ENCODE data around the gene MAPK14. TPM values are rescaled to one million over a fixed set of nuclear protein-coding genes. Genes with fewer than 3 reads are reported as not detected.

Gene MAPK14
- total and polyA plus RNA-seq, 12 donors, result 11.3 to 119 (median 49.3) TPM

DNA sequence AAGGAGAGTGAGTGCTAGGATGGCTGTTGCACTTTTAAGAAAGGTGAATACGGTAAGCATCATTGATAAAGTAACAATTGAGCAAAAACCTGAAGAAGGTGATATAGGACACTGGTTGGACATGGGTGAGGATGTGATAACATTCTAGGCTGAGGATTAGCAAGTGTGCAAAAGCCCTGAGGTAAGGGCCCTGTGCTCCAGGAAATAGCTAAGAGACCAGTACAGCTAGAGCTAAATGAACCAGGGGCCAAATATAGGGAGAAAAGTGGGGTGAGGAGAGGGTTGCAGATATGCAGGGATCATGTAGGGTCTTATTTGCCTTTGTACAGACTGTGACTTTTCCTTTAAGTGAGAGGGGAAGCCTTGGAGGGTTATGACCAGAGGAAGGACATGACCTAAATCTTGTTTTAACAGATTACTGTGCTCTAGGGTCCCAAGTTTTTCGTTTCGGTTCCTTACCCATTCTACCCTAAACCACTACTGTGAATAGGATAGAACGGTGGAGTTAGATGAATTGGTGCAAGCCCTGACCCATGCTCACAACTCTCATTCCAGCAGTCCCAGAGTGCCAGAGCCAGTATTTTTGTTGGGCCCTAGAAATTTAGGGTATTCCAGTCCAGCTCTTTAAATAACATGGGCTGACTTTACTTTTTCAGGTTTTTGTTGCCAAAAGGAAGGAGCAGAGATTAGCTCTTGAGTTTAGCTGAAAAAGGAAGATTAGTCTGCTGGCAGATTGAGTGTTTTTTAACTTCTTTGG is 10.7 kb downstream of the MAPK14 start:
- H3K4me3 ChIP-seq, result no peak overlapping the region
- intact Hi-C loops (cut with DNase I), result no loop called here
- TF ChIP-seq, protein P1, sequence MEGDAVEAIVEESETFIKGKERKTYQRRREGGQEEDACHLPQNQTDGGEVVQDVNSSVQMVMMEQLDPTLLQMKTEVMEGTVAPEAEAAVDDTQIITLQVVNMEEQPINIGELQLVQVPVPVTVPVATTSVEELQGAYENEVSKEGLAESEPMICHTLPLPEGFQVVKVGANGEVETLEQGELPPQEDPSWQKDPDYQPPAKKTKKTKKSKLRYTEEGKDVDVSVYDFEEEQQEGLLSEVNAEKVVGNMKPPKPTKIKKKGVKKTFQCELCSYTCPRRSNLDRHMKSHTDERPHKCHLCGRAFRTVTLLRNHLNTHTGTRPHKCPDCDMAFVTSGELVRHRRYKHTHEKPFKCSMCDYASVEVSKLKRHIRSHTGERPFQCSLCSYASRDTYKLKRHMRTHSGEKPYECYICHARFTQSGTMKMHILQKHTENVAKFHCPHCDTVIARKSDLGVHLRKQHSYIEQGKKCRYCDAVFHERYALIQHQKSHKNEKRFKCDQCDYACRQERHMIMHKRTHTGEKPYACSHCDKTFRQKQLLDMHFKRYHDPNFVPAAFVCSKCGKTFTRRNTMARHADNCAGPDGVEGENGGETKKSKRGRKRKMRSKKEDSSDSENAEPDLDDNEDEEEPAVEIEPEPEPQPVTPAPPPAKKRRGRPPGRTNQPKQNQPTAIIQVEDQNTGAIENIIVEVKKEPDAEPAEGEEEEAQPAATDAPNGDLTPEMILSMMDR (IDR thresholded peaks at IDR 0.05), result no peak
- no peak for TF ChIP-seq POLR2A (IDR thresholded peaks at IDR 0.05)
- peak overlapping the region in 1 of 5 donors; percentile 13 for H3K27ac ChIP-seq
- 44 to 52% (median 48%) methylated on average over 4 of the region's 4 CpGs for WGBS, 4 donors
- no peaks in the 10 kb centered on the region for H3K9me3 ChIP-seq (replicated peaks in 1 of 3)
- peaks cover 30 to 76% of the 10 kb centered on the region in 2 donors for H3K4me1 ChIP-seq (replicated peaks in 1 of 2)
- H3K27me3 ChIP-seq, result no peaks in the 10 kb centered on the region
- no peak for DNase-seq
- no peaks in the 10 kb centered on the region for H3K36me3 ChIP-seq (replicated peaks in 1 of 2)

DNA sequence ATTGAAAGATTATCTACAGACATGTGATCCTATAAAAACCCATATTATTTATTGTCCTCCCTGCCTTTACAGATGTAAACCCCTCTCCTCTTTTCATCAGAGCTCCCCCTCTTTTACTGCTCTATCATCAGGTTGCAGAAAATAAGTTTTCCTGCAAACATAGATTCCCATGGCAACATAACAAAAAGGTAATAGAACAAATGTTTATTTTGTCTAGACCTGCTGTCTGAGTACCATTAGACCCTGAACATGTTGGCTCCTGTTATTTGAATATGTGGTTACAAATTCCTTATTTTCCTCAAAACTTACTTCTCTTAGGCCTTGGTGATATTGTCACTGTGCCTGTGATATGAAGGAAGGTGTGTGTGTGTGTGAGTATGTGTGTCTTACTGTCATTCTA is 11.5 kb downstream of the MAPK14 start:
- Histone ChIP-seq H3K4me1 (replicated peaks in 1 of 2) (peaks cover 24 to 68% of the 10 kb centered on the region in 2 donors), H3K27ac (no peak overlapping the region), H3K9me3 (replicated peaks in 1 of 3) (no peaks in the 10 kb centered on the region), H3K36me3 (replicated peaks in 1 of 2) (no peaks in the 10 kb centered on the region), H3K4me3 (no peak overlapping the region), H3K27me3 (no peaks in the 10 kb centered on the region)
- DNase-seq, result no peak
- TF ChIP-seq POLR2A (IDR thresholded peaks at IDR 0.05), result no peak
- TF ChIP-seq, protein P1 (IDR thresholded peaks at IDR 0.05), result no peak
- intact Hi-C loops (cut with DNase I), result no loop called here

DNA sequence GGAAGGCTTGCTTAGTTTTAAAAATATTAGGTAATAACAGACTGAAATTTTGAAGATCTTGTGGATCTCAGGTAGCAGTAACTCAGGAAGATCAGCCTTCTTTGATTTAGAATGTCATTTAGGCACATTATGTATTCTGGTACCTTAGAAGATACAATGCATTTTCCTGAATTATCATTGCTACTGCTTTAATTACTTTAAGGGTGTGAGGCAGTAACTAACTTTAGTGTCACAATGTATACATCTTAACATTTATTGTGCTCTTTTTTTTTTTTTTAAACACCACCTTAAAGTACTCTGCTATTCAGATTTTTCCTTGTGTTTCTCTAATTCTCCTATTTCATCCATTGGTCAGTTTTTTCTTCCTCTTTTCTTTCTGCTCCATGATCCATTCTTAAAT is 13.3 kb downstream of the MAPK14 start:
- Histone ChIP-seq H3K9me3 (replicated peaks in 1 of 3) (no peaks in the 10 kb centered on the region), H3K4me1 (replicated peaks in 1 of 2) (peaks cover 16 to 49% of the 10 kb centered on the region in 2 donors)
- intact Hi-C loops (cut with DNase I), result no loop called here

DNA sequence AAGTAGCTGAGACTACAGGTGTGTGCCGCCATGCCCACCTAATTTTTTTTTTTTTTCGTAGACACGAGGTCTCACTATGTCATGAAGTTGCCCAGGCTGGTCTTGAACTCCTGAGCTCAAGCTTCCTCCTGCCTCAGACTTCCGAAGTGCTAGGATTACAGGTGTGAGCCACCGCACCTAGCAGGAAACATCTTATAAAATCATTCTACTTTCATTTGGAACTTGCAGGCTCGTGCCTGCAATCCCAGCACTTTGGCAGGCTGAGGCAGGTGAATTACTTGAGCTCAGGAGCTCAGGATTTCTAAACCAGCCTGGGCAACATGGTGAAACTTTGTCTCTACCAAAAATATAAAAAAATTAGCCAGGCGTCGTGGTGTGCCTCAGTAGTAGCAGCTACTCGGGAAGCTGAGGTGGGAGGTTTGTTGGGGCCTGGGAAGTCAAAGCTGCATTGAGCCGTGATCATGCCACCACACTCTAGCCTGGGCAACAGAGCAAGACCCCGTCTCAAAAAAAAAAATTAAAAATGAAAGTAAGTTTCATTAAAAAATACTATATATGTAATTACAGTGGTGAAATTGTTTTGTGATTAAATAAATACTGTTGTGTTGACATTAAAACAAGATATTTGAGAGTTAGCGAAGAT is 15.1 kb downstream of the MAPK14 start:
- WGBS, 4 donors, result 94 to 97% (median 96%) methylated on average over 12 of the region's 12 CpGs
- DNase-seq, result no peak
- peaks cover 13 to 32% of the 10 kb centered on the region in 2 donors for H3K4me1 ChIP-seq (replicated peaks in 1 of 2)
- TF ChIP-seq, protein P1 (IDR thresholded peaks at IDR 0.05), result no peak
- no peak for TF ChIP-seq POLR2A (IDR thresholded peaks at IDR 0.05)
- intact Hi-C loops (cut with DNase I), result no loop called here
- H3K27ac ChIP-seq, result no peak overlapping the region
- no peaks in the 10 kb centered on the region for H3K36me3 ChIP-seq (replicated peaks in 1 of 2)
- no peaks in the 10 kb centered on the region for H3K9me3 ChIP-seq (replicated peaks in 1 of 3)
- no peaks in the 10 kb centered on the region for H3K27me3 ChIP-seq
- H3K4me3 ChIP-seq, result no peak overlapping the region

More for the DNA sequence above, 13.3 kb downstream of the MAPK14 start:
- no peaks in the 10 kb centered on the region for H3K27me3 ChIP-seq
- no peak for DNase-seq
- TF ChIP-seq POLR2A (IDR thresholded peaks at IDR 0.05), result no peak
- TF ChIP-seq, protein P1 (IDR thresholded peaks at IDR 0.05), result no peak
- no peak overlapping the region for H3K4me3 ChIP-seq
- no peaks in the 10 kb centered on the region for H3K36me3 ChIP-seq (replicated peaks in 1 of 2)
- no peak overlapping the region for H3K27ac ChIP-seq
